ENCODE data around the gene FOXF1.

Gene FOXF1

DNA sequence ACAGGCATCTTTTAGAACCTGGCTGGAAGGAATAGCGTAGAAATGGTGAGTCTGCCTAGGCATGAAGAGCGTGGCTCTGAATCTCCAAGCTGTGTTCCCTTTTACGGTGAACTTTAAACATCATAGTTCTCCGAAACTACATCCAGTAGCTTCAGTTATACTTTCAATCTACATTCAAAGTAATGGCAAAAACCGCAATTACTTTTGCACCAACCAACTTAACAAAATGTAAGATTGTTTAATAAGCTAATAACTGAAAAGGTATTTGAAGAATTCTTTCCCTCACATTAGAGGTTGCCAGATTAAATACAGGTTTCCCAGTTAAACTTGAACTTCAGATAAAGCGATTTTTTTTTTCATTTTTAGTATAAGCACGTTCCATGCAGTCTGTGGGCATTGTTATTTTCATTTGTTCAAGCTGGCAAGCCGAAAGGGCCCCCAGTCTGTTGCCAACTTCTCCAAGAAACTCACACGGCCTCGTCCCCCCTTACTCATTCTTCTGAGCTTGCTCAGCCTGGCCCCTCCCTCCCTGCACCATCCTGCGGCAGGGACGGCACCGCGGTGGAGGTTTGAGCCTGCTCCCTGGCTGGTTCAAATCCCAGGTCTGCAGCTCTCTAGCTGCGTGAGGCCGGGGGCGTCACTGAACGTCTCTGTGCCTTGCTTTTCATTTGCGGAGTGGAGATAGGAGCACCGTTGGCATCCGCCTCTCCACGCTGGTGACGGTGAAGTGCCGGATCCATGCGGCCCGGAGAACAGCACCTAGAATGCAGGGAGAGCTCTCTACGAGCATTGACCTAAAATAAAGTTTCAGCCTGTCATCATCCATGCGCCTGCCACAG, 48.2 kb downstream of the FOXF1 start:
- DNase-seq: no peak

DNA sequence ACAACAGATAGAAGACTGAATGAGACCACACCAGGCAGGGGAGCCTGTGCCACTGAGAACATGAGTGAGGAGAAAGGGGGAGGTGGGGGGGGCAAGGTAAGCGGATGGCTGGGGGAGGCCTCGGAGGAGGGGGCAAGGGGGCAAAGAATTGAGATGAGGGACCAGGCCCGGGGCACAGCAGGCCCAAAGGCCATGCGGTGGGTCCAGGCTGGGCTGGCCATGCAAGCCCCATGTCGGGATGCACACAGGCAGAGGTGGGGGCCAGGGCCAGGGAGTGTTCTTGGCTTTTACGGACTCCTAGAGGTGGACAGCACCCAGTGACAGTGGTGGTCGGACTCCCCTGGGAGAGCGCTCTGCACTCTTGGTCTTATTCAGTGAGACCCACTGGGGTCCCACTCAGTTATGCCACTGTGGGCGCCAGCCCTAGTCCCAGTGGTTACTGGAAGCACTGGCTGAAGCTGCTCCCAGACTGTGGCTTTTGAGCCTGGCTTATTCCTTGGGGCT, 49.5 kb downstream of the FOXF1 start:
- DNase-seq: no peak

DNA sequence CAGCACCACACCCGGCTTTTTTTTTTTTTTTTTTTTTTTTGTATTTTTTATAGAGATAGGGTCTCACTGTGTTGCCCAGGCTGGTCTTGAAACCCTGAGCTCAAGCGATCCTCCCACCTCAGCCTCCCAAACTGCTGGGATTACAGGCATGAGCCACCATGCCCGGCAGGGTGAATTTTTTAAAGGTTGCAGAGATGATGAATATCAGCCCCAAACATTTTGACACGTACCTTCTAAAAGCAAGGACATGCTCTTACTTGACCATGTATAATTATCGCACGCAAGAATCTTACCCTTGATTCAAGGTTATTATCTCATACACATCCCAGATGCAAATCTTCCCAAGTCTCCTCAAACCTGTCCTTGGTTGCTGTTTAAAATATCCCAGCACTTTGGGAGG, 52.0 kb downstream of the FOXF1 start:
- no peak for DNase-seq

DNA sequence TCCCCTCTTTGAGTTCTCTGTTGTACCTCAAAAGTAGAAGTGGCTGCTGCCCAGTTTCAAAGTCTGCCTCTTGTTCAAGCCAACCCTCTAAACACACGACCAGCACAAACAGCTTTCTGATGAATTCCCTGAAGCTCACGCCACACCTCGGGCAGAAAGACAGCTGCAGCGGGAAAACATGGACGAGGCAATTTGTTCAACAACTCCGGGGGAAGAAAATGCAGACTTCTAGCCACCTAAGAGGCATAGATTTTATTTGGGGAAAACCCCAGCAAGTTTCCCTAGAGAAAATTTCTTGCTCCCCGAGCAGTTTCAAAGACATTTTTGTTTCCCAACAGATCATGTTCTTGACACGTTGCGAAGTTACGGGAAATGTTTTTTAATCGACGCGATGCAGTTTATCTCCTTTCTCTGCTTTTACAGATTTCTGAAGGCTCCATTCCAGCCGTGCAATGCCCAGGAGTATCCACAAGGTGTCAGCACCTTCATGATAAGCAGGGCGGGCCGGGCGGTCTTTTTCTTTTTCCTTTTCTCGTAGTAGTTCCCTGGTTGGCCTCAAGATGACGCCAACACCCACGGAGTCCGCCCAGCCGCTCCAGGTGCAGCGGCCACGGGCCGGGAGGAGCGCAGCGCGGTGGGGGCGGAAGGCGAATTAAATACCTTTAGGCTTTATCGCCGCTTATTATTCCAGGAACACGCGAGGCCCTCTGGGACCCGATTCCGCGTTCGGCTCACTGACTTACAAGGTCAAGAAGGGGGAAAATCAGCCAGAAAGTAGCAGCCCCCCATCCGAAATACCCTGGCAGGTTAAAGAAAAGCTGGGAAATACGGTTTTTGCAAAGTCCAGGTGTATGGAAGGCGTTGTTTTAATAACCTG, 53.4 kb downstream of the FOXF1 start:
- DNase-seq: peak; percentile 89

Measured in CD4-positive, alpha-beta T cell treated with Interleukin-12 subunit alpha and Interleukin-12 subunit beta, for 1 hour (primary cell).